ENCODE measurements around the gene CDS1.
"Not testable (repeated sequence)": the region's sequence is repeated elsewhere in the genome, so short reads cannot be mapped to it uniquely, and the experiment has no call there.

Gene CDS1

GRCh38 chr4:84582988-84583875 lies at the start of gene CDS1:
Gene CDS1, plus strand, starts transcription at chr4:84583127. Its CDS starts 275 bp downstream, at chr4:84583402.
- DNase-seq: peak; percentile 7

GRCh38 chr4:84535901-84536300 lies 47.0 kb upstream of the CDS1 start:
- no peak for DNase-seq

- no peak for DNase-seq
Observed at GRCh38 chr4:84545093-84545492, 37.8 kb upstream of the CDS1 start.

- DNase-seq: peak; percentile 5
Observed at GRCh38 chr4:84547211-84547610, 35.7 kb upstream of the CDS1 start.

GRCh38 chr4:84549191-84549590 lies 33.7 kb upstream of the CDS1 start:
- DNase-seq: not testable (repeated sequence)

GRCh38 chr4:84562156-84562555 lies 20.8 kb upstream of the CDS1 start:
- no peak for DNase-seq

GRCh38 chr4:84563002-84563401 lies 19.9 kb upstream of the CDS1 start:
- DNase-seq: no peak

- DNase-seq: no peak
Observed at GRCh38 chr4:84565951-84566350, 17.0 kb upstream of the CDS1 start.

GRCh38 chr4:84568496-84568895 lies 14.4 kb upstream of the CDS1 start:
- no peak for DNase-seq

- no peak for DNase-seq
Observed at GRCh38 chr4:84569009-84569408, 13.9 kb upstream of the CDS1 start.

- DNase-seq: no peak
Observed at GRCh38 chr4:84573385-84574068, 9.4 kb upstream of the CDS1 start.

- no peak for DNase-seq
Observed at GRCh38 chr4:84574069-84574720, 8.7 kb upstream of the CDS1 start.

GRCh38 chr4:84578540-84579402 lies 4.2 kb upstream of the CDS1 start:
- peak; percentile 51 for DNase-seq

- no peak for DNase-seq
Observed at GRCh38 chr4:84579403-84579776, 3.5 kb upstream of the CDS1 start.

GRCh38 chr4:84582302-84582987 lies 482 bp upstream of the CDS1 start:
- peak; percentile 66 for DNase-seq

- DNase-seq: peak; percentile 4
Observed at GRCh38 chr4:84583876-84584380, 1.0 kb downstream of the CDS1 start.

GRCh38 chr4:84585251-84585650 lies 2.3 kb downstream of the CDS1 start:
- DNase-seq: no peak

- no peak for DNase-seq
Observed at GRCh38 chr4:84594724-84595123, 11.8 kb downstream of the CDS1 start.

- DNase-seq: no peak
Observed at GRCh38 chr4:84596826-84597225, 13.9 kb downstream of the CDS1 start.

- no peak for DNase-seq
Observed at GRCh38 chr4:84597450-84597849, 14.5 kb downstream of the CDS1 start.

GRCh38 chr4:84606645-84607044 lies 23.7 kb downstream of the CDS1 start:
- no peak for DNase-seq

GRCh38 chr4:84611531-84611930 lies 28.6 kb downstream of the CDS1 start:
- no peak for DNase-seq
